GM18498 (cell line): Measurements from ENCODE around the gene HMX3.
A peak's percentile ranks its signal among the peaks of the same experiment; 100 is the strongest.

Experiments used
- ATAC-seq: cut with Tn5 transposase; IDR thresholded peaks from one replicate; pipeline ENCODE4 v1.9.1; 2021; ENCODE audit warnings: mild to moderate bottlenecking, moderate library complexity; ENCODE audit not compliant: unreplicated experiment

HMX3 gene

DNA sequence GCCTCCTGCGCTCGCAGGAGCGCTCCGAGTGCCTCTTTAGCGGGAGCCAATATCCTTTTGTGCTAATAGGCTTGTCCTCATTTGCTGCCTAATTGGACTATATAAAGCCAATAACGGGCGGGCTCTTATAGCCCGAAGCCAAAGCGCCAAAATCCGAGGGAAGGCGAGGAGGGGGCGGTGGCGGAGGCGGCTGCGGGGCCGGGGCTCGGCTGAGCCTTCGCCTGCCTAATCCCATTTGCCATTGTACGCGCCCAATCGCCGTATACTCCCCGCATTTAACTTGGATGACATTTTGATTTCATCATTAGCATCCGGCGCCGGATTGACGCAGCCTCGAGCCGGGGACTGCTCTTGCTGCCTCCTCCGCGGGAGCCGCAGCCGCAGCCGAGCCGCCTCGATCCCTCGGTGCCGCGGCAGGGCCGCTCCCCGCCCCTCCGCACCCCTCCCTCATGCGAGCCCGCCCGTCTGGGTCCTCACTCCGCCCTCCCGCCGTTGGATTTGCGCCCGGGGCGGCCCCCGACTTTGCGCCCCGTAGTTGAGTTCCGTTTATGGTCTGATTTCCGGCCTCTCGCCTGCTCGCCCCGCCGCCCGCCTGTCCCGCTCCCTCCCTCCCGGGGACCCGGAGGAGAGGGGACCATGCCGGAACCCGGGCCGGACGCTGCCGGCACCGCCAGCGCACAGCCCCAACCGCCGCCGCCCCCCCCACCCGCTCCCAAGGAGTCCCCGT lies at the start of gene HMX3:
Gene HMX3 (plus strand): TSS at position 556 of the 727 bp plus-strand sequence. CDS start 81 bp downstream, at position 637.
- no peak for ATAC-seq

DNA sequence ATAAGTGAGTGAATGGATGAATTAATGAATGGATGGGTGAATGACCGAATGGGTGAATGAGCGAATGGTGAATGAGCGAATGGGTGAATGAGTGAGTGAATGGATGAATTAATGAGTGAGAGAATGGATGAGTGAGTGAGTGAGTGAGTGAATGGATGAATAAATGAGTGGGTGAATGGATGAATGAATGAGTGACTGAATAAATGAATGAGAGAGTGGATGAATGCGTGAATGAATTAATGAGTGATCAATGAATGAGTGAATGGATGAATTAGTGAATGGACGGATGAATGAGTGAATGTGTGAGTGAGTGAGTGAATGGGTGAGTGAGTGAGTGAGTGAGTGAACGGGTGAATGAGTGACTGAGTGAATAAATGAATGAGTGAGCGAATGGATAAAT lies 49.5 kb upstream of the HMX3 start:
- ATAC-seq: no peak

DNA sequence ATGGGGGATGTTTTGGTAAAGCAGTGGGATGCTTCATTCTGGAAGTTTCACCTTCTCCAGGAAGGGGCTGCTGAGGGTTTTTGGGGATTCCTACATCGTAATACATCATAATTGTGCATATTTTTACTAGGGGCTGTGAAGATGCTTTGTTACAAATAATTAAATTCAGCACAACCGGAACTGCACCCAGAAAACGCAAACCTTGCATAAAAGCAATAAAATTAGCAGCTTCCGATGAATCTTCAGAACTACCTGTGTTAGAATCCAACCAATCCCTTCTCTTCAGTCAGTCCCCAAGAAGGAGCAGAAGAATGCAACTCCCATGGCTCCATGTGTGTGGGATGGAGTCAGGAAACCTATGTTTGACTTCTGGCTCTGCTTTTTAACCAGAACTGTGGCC lies 48.4 kb upstream of the HMX3 start:
- no peak for ATAC-seq

DNA sequence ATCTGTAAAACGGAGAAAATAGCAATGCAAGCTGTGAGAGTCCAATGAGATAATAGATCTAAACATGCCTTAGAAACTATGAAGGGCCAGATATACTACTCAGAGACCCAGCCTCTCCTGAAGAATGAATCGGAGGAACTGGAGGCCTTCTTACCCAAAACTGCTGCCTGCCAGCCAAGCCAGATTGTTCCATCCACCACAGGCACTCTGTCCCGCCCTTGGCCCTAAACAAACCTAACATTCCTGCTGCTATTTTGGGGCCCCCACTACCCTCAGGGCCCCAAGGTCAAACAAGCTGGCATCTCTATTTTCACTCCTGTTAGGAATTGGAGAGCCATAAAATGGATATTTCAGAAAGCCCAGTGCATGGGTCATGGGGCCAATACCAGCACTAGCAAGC lies 48.0 kb upstream of the HMX3 start:
- ATAC-seq: no peak

DNA sequence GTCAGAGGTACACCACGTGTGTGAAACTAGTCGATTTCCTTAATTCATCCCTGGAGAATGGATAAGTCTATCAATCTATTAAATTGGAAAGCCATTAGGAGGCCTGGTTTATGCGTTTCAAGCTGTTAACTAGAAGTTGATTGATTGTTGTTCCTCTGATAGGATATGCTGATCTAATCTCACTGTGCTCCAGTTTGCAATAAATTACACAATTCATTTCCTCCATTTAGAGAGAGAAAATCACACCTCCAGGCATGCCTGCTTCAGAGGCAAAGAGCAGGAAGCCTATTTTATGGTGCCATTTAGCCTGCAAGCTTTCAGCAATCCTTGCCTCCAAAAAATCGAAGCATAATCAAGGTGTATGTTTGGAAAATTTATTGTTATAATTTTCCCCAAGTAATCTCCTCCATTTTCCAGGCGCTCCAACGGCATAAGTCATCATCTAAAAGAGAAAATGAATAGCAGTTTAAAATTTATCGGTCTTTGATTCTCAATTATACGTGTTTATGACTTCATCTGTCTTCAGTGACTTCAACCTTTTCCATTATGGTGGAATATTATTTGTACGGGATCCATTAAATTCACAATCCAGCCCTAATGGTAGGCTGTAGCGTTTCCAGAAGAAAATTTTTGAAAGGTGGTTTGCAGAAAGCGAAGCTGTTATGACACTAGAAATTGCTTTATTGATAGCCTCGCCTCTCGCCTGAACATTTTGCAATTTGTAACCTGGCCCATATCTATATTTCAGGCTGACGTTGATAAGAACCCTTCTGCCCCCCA lies 42.9 kb upstream of the HMX3 start:
- no peak for ATAC-seq

DNA sequence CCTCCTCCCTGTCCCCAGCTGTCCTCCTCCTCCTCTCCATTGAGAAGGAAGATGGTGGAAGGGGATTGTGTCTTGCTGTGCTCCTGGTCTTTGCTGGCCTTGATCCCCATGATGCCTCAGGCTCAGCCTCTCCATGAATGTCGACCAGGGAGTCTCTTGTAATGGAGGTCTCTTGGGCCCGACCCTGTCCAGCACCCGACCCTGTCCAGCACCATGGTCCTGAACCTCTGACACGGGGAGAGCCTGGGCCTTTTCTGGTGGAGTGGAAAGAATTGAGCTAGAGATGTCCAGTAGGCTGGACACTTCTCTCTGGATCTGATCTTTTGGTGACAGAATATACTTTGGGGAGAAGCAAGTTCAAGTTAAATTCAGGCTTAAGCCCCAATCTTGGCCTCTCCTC lies 42.3 kb upstream of the HMX3 start:
- no peak for ATAC-seq

DNA sequence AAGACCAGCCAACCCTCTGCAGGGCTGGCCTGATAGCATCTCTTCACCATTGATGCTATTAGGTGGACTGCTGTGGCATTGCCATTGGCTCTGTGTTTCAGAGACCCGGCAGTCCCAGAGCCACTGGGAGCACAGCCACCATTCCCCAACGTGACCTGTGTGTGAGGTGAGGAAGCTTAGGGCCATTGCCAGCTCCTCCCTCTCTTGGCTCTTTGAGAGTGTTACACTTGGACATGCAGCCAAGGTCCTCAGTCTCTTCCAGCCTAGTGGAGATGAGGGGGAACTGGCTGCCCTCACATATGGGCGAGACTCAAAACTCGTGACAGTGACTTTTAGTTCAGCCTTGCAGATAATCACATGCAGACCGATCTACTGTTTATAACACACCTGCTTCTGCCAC lies 39.3 kb upstream of the HMX3 start:
- no peak for ATAC-seq

DNA sequence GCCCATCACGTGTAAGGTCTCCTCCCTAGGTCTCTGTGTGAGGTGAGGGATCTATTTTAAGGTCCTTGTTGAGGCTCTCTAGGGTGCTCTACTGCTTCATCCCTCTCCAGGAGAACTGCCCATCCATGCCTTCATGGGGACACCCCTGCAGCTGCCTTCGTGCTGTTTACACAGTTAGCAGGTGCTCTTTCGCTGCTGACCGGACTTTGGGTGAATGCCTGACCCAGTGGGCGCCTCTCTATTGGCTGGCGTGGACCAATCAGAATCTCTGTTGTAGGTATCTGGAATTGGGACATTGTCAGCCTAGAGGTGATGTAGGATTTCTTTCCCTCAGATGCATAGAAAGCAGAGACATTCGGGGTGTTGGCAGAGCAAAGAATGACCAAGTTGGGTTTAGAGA lies 38.7 kb upstream of the HMX3 start:
- ATAC-seq: no peak

DNA sequence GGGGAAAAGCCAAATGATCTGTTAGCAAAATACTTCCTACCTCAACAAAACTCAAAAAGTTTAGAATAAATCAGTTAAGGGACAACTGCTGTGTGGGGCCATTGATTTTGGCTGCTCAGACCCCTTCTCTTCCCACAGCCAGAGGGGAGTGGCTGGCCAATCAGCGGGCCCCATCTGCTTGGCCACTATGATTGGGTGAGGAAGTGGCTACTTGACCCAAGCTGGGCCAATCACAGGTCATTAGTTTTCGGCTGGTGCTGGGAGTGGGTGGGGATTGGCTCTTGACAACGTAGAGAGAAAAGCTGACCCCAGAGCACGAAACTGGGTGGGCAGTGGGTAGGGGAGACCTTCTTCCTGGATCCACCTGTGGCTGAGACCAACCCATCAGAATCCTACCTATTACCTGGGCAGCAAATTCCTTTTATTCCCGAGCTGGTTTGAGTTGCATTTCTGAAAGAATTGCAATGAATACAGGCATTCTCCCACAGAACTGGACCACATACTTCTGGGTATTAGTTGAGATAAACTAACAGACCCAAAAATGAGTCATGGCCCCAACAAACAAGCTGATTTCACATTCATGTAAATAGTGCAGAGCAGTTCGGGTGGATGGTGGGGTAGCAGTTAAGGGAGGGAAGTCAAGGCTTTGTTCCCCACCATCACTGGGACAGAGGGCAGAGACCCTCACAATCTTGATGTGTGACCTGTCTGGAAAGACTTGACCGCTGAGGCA lies 35.6 kb upstream of the HMX3 start:
- ATAC-seq: no peak

DNA sequence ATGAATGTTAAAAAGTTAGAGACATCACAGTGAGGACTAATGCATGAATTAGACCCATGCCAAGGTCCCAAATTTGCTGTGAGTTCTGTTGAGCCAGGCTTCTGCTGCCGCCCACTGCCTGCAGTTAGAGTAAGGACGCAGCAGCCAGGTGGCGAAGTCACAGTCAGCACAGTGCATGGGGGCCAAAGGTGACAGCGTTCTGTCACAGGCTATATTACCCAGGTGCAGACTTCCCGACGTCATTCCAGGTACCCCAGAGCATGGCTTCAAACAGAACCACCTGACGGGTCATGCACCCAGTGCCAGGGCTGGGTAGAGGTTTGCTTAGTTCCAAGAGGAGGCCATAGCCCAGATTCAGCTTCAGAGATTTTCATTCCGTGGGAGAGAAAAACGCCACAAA lies 33.9 kb upstream of the HMX3 start:
- ATAC-seq: no peak

DNA sequence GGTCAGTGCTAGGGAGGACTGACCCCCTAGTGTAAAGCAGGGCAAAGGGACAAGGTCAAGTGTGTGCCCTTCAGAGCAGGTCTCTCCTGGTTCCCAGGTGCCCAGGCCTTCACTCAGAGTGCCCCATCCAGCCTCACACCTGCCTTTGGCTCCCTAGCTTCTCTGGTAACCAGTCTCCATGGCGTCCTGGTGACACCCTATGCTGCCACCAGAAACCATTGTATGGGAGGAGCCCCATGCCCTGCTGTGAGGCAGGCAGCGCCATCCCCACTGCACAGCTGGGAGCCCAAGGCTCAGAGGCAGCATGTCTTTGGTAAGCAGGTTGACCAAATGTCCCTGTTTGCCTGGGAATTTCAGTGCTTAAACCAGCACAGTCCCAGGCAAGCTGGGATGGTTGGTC lies 33.1 kb upstream of the HMX3 start:
- ATAC-seq: no peak

DNA sequence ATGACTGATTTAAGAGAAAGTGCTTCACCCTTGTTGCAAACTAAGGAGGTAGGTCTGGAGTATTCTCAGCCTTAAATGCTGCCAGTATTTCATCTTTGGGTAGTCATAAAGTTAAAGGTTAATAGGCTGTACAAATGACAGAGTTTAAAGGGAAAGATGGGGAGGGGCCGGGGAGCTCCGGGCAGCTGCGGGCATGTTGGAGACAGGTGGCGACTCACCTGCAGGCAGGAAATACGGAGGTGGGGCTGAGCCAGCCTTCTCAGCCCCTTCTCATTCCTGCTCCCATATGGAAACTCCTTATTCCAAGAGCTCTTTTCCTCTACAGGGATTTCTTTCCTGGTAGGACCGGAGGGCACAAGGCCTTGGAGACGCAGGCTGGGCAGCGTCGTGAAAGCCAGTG lies 31.8 kb upstream of the HMX3 start:
- no peak for ATAC-seq

DNA sequence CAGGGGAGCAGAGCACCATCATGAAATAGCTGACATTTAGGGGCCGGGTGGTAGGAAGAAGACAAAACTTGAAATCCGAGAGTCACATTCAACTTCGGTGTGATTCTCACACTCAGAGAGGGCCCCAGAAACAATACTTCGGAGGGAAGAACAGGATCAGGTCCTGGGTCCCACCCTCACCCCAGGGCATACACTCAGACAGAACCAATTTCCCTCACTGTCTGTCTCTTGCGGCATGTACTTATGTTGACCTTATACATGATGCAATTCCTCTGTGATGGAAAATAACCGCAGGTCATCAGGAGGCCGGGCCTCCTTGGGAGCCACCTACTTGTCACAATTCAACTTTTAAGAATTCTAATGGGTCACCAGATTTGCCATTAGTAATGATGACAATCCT lies 26.3 kb upstream of the HMX3 start:
- ATAC-seq: no peak

DNA sequence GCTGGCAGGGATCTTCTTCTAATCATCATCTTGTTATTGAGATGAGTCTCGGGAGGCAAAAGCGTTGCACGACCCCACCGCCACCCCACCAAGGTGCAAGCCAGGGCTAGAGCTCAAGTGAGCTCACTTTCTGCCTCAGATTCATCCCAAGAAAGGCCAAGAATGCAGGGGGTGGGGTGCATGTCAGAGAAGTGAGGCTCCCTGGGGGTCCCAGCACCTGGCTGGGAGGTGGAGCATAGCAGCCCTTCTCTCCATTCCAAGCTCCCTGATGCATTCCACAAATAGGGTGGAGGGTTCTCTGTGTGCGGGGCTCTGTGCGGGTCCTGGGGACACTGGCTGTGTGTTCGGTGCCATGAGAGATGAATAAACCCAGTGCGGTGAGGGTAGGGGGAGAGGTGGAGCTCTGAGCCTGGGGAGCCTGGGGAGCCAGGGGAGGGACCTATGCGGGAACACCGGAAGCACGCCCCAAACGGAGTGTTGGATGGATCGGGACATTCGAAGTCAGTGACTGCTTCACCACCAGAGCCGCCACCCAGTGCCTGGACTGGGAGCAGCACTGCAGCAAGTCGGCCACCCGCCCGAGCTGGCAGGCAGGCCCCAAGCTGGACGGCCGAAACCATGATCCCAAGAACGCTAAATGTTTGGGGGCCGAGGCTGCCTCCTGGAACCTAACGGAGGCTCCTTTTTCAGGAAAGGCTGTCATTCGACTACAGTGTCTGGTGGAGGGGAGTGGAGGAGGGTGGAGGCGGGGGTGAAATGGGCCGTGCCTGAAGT lies 17.9 kb upstream of the HMX3 start:
- no peak for ATAC-seq

DNA sequence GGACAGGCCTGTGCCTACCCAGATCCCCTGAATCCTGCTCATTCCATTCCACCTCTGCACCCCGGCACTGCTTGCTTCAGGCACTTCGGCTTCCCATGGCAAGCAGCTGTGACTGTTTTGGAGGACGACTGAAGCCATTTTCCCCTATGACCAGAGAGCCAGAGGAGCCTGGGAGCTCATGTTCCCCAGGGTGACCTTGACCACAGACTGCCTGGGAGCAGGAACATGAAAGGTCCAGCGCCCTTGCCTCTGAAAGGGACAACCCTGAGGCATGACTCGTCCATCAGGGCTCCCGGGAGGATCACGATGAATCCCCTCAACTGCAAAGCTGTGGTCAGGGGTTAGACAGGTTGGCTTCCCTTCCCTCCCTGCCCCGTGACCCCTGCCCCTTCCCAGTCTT lies 16.7 kb upstream of the HMX3 start:
- no peak for ATAC-seq

DNA sequence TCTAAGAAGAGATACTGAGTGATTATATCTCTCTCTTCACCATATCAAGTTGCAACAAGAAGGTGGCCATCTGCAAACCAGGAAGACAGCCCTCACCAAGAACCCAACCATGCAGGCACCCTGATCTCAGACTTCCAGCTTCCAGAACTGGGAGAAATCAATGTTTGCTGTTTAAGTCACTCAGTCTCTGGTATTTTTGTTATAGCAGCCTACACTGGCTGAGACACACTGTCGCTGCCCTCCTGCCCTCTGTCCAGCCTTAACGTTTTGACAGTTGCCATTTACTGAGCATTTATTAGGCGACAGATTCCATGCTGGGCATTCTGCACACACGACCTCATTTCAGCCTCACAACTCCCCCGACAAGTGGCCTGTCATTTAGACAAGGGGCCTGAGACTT lies 9.5 kb upstream of the HMX3 start:
- ATAC-seq: no peak

DNA sequence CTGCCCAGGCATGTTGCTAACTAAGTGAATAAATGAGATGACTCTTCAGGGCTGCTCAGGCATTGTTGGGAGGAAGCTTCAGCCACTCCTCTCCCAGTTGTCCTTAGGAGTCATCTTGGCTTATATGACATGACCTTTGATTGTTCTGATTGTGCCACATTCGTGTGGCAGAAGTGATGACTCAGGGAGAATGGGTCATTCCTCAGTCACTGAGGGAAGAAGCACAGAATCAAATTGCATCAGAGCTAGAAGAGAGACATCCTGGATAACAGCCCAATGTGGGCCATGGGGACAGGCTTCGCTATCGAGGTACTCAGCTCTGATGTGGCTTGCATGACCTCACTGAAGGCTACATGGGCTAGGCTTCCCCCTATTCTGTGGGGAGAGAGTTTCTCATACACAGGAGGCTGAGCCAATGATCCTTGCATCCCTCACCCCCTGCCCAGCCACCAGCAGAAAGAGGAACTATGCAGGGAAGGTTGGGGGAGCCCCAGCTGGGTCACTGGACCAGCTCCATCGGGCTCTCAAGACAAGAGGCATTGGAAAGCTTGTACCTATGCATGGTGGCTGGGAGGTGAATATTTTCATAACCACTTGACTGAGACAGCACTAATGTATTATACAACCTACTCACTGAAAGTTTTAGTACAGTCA lies 6.0 kb upstream of the HMX3 start:
- ATAC-seq: no peak

DNA sequence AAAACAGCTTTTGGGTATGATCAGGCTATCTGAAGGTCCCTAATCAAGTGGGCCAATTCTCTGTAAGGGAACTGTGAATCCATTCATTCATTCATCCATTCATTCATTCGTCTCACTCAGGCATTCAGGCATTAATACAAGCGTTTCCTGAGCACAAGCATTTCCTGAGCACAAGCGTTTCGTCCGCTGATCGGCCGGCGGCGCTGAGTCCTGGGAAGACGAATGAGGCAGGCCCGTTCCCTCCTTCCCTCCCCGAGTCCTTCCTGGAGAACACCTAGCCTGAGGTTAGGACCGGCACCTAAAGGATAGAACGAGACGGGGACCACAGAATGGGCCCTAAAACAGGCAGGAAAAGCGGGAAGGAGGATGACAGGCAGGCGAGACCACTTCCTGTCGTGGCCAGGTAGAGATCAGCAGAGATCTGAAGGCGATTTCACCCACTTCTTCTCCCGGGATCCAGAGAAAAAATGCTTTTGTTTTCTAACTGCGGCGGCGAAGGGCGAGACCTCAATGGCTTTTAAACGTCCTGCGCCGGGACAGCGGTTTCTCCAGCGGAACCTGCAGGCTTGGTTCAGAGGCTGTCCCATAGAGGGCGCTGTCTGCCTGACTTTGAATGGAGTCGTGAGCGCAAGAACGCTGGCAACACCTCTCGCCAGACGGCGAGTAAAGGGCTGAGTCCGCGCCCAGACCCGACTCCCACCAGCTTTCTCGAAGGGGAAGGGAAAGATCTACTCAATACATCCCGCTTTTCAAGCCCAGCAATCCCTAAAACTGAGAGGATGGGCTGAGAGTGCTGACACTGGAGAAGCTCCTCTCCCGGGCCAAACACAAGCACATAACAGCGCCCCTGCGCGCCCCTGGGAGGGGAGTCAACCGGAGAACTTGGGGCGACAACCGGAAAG lies 2.9 kb upstream of the HMX3 start:
- ATAC-seq: peak; percentile 55

DNA sequence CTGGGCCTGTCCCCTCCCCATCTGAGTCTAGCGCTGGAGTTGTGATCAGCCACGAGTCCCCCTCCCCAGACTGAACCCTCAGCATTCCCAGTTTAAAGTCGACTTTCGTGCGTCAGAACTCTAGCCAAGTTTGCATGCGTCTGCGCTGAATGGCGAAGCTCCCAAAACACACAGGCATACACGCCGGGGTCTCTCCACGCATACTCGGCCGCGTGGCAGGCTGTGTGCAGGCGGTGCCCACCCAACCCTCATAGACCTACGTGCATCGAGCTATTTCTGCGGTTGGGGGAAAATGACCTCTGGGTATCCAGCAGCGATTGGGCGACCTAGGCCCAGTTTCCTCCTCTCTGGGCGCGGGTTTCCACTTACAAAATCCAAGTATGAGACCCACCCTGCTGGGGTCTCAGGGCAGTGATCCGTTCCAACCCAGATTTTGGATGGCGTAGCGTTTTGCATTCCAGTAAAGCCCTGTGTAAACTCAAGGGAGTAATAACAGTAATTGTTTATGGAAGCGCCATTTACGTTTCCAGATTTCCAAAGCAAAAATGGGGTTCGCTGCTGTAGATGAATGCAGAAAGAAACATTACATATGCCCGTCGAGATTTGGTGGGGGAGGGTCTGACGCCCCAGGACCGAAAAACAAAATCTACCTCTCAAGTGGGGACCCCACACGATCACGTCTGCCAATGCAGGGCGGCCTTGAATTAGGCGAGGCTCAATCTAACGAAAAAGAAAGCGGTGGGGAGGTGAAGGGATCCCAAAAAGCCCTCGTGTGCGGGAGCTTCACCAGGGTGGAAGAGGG lies 2.0 kb upstream of the HMX3 start:
- ATAC-seq: no peak
